HG03196 (cell line): Measurements from ENCODE around the gene CORO2B.

Source experiments
- ATAC-seq: cut with Tn5 transposase; IDR thresholded peaks from one replicate; pipeline ENCODE4 v1.9.1; 2021; ENCODE audit not compliant: unreplicated experiment

Gene CORO2B

DNA sequence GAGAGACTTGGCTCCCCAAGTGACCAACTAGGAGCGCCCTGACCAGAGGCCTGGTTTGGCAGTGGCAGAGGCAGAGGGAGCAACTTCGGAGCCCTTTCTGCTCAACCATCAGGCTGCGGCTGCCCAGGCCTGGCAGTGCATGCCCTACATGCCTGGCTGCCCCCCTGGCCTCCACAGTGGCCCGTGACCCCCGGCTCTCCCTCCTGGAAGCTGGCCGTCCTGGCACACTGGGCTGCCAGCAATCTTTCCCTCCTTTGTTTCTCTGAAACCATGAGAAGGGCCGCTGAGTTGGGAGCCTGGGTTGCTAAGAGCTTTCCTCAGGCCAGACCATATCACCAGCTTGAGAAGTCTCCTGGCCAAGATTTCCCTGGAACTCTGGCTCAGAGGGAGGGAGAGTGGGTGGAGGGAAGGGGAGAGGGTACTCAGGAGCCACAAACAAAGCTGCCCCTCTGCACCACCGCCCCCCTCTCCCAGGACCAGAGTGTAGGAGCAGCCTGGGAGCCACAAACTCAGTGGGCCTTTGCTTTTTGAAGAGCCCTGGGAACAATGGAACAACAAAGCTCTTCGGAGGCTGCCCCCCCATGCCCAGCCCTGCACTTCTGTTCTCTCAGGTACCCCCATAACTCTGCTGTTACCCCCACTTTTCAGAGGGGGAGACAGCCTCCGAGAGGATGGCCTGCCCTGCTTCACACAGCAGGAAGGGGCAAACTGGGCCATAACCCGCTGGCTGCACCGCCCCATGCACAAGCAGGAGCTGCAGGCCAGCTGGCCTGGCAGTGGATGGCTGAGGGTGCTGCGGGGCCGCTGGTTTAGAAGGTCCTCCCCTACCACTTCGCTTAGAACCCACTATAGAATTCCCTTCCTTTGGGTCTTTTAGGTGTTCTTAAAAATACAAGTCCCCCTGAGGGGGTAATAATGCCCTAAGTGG lies 11.3 kb downstream of the CORO2B start:
- no peak for ATAC-seq

DNA sequence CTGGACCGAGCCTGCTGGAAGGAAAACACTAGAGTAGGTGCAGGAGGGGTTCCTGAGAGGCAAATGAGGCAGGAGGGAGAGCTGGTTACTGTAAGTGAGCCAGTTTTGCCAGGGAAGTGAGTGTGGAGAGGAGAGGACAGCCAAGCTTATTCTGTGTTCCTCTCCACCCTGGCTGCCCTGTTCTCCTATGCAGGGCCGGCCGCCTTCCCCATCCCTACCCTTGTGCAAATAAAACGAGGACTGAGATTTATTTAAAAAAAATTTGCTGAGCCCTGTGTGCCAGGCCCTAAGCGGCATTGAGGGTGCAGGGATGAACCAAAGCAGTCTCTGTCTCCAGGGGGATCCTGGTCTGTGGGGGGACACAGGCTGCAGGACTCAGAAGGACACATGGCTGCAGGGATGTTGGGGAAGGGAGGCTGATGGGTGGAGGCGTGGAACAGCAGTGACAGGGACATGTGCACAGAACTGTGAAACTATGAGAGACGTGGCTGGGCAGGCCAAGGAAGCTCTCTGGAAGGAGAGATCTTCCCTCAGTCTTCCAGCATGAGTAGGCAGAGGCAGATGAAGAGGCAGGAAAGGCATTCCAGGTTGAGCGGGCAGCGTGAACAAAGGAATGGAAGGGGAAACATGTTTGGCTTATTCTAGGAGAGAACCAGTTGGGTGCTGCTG lies 12.1 kb downstream of the CORO2B start:
- no peak for ATAC-seq

DNA sequence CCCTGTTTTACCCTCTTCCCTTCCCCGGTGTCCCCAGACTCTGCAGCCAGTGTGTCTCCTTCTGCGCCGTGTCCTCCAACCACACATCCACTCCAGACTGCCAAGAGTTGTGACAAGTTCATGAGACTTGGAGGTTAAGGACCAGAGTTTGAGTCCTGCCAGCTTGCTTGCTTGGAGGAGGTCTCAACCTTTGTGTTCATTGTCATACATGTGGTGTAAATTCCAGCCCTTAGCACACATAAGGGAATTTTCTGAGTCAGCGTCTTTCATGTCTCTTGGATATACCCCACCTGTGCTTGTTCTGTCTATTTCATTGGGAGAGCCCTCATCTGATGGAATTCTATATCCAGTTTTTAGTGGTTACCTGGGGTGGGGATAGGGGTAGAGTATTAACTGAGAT lies 13.3 kb downstream of the CORO2B start:
- ATAC-seq = no peak

GRCh38 chr15:68592544-68592943 lies 13.8 kb downstream of the CORO2B start:
- ATAC-seq = no peak

DNA sequence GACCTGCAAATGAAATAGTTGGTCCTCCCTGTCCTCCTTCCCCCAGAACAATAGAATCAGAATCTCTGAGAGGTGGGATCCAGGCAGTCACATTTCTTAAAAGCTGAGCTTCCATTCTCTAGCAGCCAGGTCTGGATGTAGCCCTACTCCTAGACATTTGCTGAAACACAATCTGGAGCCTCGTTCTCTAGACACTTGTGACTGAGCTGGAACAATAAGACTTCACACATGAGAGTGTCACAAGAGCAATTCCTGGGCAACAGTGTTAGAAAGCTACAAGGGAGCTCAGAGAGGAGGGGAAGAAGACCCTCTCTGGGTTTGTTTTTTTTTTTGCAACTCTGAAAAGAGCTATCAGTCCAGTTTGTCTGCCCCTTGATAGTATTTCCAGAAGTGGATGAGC lies 14.5 kb downstream of the CORO2B start:
- no peak for ATAC-seq

DNA sequence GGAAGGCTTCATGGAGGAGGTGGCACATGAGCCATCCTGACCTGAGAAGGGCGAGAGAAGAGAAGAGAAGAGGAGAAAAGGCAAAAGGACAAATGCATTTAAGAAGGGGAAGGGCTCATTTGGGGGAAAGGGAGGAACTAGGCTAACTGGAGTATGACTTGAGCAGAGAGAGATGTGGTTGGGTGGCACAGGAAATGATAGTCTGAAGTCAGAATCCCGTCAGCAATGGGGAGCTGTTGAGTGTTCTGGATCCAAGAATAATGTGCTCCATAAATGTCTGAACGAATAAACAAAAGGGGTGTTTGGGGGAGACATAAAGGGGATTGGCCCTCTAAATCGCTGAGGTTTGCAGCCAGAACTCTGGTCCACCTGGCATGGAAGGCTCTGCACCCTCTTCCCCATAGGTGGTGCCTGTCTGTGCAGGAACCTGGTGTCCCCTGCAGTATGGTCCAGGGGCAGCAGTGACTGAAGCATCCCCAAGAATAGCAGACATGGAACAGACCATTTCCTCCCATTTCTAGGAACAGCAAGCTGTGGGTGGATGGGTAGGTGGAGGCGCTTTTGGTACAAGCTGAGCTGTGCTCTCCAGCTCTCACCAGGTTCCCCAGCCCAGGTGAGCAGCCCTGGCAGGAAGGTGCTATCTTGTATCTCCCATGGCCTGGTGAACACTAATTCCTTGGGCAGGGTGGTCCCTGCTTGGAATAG lies 15.2 kb downstream of the CORO2B start:
- no peak for ATAC-seq

DNA sequence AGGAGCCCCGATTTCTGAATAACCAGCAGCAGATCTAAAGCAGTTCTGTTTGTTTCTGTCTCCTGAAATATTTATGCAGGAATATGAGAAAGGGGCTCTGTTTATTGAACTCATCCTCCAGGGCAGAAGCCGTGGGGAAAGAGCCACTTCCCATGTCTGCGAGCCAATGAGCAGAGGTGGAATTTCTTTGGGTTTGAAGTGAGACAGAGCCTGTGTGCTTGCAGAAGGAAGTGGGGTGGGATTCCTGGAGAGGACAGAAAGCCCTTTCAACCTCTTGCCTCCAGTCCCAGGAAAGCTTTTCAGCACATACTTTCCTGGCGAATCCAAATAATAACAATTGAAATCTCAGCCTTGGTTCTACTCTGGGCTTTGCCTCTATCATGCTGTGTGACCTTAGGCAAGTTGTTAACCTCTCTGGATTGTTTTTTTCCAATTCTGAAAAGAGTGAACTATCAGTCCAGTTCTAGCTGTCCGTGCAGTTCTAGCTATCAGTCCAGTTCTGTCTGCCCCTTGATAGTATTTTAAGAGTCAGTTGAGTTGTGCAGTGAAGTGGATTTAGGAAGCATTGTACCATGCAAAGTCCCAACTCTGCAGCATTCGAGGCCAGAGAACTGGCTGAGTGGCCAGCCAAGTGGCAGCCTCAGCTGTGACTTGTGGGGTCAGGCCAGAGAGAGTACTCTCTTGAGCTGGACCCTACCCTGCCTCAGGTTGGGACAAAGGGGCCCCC lies 15.9 kb downstream of the CORO2B start:
- ATAC-seq = no peak

DNA sequence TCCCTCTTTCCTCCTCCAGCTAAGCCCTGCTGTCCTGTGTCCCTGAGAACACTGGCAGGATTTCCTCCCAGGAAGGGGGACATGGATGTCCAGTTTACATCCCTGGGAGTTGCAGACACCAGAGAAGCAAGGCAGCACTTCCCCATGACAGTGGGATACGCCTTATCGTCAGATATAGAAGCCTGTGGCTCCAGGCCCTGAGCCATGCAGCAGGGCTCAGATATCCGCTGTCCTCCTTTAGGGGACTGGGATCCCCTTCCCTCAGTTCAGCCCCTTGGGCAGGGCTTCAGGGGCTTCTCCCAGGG lies 16.4 kb downstream of the CORO2B start:
- no peak for ATAC-seq

GRCh38 chr15:68595761-68596160 lies 17.0 kb downstream of the CORO2B start:
- ATAC-seq = no peak

DNA sequence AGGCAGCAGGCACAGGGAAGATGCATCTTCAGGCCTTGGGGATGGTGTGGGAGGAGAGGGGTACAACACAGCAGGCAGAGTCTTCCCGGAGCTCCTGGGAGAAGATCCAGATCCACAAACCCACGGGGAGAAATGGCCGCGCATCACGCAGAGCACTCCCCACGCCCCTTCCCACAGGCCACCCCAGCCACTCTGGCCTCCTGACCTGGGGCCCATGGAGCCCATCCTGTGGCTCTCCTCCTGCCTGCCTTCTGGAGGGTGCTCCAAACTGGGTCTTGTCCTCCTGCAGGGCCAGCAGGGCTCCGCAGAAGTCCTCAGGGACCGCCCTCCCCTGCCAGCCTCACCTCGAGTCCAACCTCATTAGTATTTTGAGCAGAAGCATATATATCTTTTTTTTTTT lies 17.9 kb downstream of the CORO2B start:
- ATAC-seq = no peak

DNA sequence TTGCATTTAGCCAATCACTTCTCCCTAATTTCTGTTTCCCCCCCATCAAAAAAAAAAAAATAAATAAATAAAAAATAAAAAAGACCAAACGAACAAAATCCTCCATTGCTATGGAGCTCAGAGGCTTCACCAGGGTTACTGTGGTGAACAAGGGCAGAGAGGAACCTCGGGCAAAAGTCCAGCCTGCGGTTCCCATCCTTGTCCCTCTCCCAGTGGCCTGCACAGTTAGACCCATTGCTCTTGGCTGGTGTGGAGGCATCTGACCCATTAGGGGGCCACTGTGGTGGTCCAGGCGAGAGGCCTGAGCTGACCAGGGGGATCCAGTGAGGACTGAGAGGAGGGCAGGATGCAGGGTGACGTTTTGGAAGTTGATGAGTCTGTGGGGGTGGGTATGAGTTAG lies 18.8 kb downstream of the CORO2B start:
- ATAC-seq = no peak

- ATAC-seq = no peak
Observed at GRCh38 chr15:68598171-68599152, 19.7 kb downstream of the CORO2B start.

GRCh38 chr15:68599153-68599545 lies 20.4 kb downstream of the CORO2B start:
- ATAC-seq = no peak

DNA sequence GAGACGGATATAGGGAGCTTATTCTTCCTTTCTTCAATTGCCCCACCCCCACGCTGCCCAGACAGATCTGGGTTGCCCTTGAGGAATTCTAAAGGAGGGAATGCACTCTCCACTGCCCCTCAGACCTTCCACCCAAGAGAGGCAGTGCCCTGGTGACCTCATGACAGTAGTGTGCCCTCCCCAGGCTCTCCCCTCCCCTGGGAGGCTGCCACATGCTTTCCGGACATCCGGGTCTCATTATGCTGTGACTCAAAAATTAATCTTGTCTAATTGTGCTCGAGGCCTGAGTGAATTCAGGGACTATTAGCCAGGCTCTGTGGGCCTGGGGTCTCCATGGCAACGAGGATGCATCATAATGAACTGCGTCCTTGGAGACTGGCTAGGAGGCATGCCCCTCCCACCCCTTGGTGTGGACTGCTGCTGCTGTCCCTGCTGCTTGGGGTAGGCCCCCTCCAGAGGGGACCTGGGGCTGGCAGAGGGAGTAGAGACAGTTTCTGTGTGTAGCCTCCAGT lies 20.8 kb downstream of the CORO2B start:
- no peak for ATAC-seq

GRCh38 chr15:68601206-68602197 lies 22.7 kb downstream of the CORO2B start:
- no peak for ATAC-seq

GRCh38 chr15:68602459-68603215 lies 23.8 kb downstream of the CORO2B start:
- ATAC-seq = no peak

DNA sequence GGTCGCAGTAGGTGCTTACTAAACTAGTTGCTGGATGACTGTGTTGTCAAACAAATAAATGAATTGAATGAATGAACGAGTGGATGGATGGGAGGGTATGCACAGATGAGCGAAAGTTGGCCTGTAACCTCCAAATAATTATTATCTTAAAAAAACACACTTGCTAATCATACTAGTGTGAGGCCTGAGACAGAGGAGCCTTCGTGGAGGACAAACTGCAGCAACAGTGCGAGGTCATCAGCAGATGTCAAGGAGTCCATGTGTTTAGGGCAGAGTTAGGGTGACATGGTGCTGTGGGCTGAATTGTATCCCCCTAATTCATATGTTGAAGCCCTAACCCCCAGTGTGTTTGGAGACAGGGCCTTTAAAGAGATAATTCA lies 24.4 kb downstream of the CORO2B start:
- ATAC-seq = no peak

- no peak for ATAC-seq
Observed at GRCh38 chr15:68603951-68604350, 25.2 kb downstream of the CORO2B start.
